ENCODE measurements around the gene NME8. TPM values are rescaled to one million over a fixed set of nuclear protein-coding genes. Genes with fewer than 3 reads are reported as not detected.
"Not testable (repeated sequence)": the region's sequence is repeated elsewhere in the genome, so short reads cannot be mapped to it uniquely, and the experiment has no call there.

NME8 gene, protein sequence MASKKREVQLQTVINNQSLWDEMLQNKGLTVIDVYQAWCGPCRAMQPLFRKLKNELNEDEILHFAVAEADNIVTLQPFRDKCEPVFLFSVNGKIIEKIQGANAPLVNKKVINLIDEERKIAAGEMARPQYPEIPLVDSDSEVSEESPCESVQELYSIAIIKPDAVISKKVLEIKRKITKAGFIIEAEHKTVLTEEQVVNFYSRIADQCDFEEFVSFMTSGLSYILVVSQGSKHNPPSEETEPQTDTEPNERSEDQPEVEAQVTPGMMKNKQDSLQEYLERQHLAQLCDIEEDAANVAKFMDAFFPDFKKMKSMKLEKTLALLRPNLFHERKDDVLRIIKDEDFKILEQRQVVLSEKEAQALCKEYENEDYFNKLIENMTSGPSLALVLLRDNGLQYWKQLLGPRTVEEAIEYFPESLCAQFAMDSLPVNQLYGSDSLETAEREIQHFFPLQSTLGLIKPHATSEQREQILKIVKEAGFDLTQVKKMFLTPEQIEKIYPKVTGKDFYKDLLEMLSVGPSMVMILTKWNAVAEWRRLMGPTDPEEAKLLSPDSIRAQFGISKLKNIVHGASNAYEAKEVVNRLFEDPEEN
- total RNA-seq (ENCODE audit: low replicate concordance): 0.14 TPM in 1 of 2 replicates, not detected in the other
- long read RNA-seq: 0 reads

DNA sequence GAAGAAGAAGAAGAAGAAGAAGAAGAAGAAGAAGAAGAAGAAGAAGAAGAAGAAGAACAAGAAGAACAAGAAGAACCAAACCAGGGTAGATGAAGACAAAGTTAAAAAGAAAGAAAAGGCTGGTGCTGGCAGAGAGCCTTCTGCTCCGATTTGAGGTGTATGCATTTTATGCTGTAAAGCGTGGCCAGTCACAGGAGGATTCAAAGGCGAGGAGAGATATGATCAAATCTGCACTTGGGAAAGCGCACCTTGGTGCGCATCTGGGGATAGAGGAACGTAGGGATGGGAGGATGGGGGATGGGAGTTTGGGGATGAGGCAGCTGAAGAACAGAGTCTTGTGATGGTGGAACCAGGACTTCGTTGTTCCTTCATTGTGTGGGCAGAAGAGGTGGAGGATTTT lies at the start of gene NME8:
Gene NME8 (plus strand): TSS at position 301 of the 400 bp plus-strand sequence. CDS start 1,670 bp downstream, outside the sequence.
- no peak for DNase-seq (ENCODE audit: extremely low spot score, unreplicated experiment)
- H3K9me3 Mint-ChIP-seq: no peaks in the 10 kb centered on the region
- no peak within 1 kb of the TSS for H3K27ac Mint-ChIP-seq
- H3K4me3 Mint-ChIP-seq: no peak within 1 kb of the TSS
- TF ChIP-seq, protein P1, sequence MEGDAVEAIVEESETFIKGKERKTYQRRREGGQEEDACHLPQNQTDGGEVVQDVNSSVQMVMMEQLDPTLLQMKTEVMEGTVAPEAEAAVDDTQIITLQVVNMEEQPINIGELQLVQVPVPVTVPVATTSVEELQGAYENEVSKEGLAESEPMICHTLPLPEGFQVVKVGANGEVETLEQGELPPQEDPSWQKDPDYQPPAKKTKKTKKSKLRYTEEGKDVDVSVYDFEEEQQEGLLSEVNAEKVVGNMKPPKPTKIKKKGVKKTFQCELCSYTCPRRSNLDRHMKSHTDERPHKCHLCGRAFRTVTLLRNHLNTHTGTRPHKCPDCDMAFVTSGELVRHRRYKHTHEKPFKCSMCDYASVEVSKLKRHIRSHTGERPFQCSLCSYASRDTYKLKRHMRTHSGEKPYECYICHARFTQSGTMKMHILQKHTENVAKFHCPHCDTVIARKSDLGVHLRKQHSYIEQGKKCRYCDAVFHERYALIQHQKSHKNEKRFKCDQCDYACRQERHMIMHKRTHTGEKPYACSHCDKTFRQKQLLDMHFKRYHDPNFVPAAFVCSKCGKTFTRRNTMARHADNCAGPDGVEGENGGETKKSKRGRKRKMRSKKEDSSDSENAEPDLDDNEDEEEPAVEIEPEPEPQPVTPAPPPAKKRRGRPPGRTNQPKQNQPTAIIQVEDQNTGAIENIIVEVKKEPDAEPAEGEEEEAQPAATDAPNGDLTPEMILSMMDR (conservative IDR thresholded peaks at IDR 0.05): no peak
- no peaks in the 10 kb centered on the region for H3K4me1 Mint-ChIP-seq (ENCODE audit: unreplicated experiment)
- H3K27me3 Mint-ChIP-seq: peaks cover 11% of the 10 kb centered on the region
- no peaks in the 10 kb centered on the region for H3K36me3 Mint-ChIP-seq

DNA sequence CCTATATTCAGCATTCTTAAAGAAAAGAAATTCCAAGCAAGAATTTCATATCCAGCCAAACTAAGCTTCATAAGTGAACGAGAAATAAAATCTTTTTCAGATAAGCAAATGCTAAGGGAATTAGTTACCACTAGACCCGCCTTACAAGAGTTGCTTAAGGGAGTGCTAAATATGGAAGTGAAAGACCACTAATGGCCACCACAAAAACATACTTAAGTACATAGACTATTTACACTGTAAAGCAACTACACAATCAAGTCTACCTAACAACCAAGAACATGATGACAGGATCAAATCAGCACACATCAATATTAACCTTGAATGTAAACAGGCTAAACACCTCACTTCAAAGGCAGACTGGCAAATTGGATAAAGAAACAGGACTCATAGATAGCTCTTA lies 42.2 kb upstream of the NME8 start:
- Mint-ChIP-seq H3K36me3 (no peaks in the 10 kb centered on the region), H3K9me3 (no peaks in the 10 kb centered on the region), H3K4me3 (no peak overlapping the region), H3K27me3 (no peaks in the 10 kb centered on the region), H3K4me1 (ENCODE audit: unreplicated experiment) (no peaks in the 10 kb centered on the region), H3K27ac (no peak overlapping the region)
- no peak for DNase-seq (ENCODE audit: extremely low spot score, unreplicated experiment)
- TF ChIP-seq, protein P1 (conservative IDR thresholded peaks at IDR 0.05): no peak

DNA sequence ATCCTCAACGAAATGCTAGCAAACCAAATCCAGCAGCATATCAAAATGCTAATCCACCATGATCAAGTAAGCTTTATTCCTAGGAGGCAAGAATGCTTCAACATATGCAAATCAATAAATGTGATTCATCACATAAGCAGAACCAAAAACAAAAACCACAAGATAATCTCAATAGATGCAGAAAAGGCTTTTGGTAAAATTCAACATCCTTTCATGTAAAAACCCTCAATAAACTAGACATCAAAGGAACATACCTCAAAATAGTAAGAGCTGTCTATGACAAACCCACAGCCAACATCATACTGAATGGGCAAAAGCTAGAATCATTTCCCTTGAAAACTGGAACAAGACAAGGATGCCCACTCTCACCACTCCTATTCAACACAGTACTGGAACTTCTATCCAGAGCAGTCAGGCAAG lies 36.2 kb upstream of the NME8 start:
- not testable (repeated sequence) for H3K27ac Mint-ChIP-seq; H3K36me3 Mint-ChIP-seq; H3K4me3 Mint-ChIP-seq; H3K4me1 Mint-ChIP-seq (ENCODE audit: unreplicated experiment); H3K9me3 Mint-ChIP-seq; H3K27me3 Mint-ChIP-seq; DNase-seq (ENCODE audit: extremely low spot score, unreplicated experiment)

DNA sequence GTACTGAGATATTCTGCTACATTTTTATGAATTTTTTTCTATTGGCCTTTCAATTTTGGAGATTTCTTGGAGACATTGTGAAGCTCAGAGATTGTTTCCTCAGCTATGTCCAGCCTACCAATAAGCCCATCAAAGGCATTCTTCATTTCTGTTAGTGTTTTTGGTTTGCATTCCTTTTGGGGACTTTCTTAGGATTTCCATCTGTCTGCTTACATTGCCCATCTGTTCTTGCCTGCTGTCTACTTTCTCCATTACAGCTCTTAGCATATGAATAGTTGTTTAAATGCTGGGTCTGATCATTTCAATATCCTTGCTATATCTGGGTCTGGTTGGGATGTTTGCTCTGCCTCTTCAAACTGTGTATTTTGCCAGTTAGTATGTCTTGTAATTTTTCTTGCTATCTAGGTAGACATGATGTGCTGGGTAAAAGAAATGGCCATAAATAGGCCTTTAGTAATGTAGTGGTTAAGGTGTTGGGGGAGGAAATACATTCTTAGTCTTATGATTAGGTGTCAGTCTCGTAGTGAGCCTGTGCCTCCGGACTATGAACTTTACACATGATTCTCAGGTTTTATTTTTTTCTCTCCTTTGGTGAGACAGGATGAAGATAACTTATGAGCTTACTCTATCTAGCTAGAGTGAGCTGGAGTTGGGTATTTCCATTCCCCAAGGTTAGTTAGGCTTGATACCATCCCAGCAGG lies 32.6 kb upstream of the NME8 start:
- Mint-ChIP-seq H3K27me3 (no peaks in the 10 kb centered on the region), H3K4me3 (no peak overlapping the region), H3K4me1 (ENCODE audit: unreplicated experiment) (no peaks in the 10 kb centered on the region), H3K9me3 (no peaks in the 10 kb centered on the region), H3K27ac (no peak overlapping the region), H3K36me3 (no peaks in the 10 kb centered on the region)
- DNase-seq (ENCODE audit: extremely low spot score, unreplicated experiment): no peak
- TF ChIP-seq, protein P1 (conservative IDR thresholded peaks at IDR 0.05): no peak

DNA sequence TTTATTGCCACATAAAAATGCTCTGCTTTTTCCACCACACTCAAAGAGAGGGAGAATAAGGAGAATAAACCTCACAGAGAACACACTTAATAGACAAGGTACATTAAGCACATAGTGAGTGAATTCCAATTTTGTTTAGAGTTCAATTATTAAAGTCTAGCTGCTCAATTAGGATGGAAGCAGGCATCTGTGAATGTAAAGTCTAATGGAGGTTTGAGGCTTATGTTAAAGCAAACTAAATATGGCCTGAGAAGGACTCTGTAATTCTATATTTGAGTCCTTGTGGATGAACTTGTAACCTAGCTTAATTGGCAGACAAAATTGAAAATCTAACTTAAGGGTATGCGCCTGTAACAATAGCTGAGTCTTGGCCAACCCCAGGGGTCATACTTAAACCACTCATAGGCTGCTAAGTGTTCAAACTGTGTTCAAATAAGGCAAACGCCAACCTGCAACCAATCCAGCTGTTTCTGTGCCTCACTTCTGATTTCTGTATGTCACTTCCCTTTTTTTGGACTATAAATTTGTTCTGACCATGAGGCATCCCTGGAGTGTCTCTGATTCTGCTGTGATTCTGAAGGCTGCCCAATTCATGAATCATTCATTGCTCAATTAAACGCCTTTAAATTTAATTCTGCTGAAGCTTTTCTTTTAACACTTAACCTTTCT lies 31.3 kb upstream of the NME8 start:
- Mint-ChIP-seq H3K27me3 (no peaks in the 10 kb centered on the region), H3K4me3 (no peak overlapping the region), H3K36me3 (no peaks in the 10 kb centered on the region), H3K9me3 (no peaks in the 10 kb centered on the region), H3K4me1 (ENCODE audit: unreplicated experiment) (no peaks in the 10 kb centered on the region), H3K27ac (no peak overlapping the region)
- no peak for DNase-seq (ENCODE audit: extremely low spot score, unreplicated experiment)
- TF ChIP-seq, protein P1 (conservative IDR thresholded peaks at IDR 0.05): no peak
